PFSK-1 (cell line): ENCODE data around the gene GTPBP3.
A peak's percentile ranks its signal among the peaks of the same experiment; 100 is the strongest.

Experiments used
- FOXP2 ChIP-seq: optimal IDR thresholded peaks from 2 replicates; pipeline ENCODE3; 2011; ENCODE audit warnings: borderline replicate concordance, control low read depth, inconsistent platforms; ENCODE audit not compliant: insufficient read depth; ENCODE audit errors: extremely low read length, extremely low read depth
- POLR2AphosphoS5 ChIP-seq: IDR thresholded peaks from 2 replicates; pipeline ENCODE4 v1.6.1; 2012; ENCODE audit warnings: low read depth, mild to moderate bottlenecking, control low read depth, low read length, moderate library complexity
- REST ChIP-seq, 2 experiments: IDR thresholded peaks; 2 replicates each; pipeline versions ENCODE4 v1.6.1 to v1.8.0; 2011 to 2012; ENCODE audit warnings: low read depth in 2 of 2, low read length in 2 of 2, control low read depth in 1 of 2, inconsistent platforms in 1 of 2, mild to moderate bottlenecking in 1 of 2, moderate library complexity in 1 of 2; ENCODE audit not compliant: insufficient read depth in 1 of 2
- SIN3A ChIP-seq: IDR thresholded peaks from 2 replicates; pipeline ENCODE4 v1.6.1; 2012; ENCODE audit warnings: mild to moderate bottlenecking, low read length, moderate library complexity, borderline replicate concordance; ENCODE audit not compliant: insufficient read depth
- TAF1 ChIP-seq: IDR thresholded peaks from 2 replicates; pipeline ENCODE4 v1.6.1; 2012; ENCODE audit warnings: low read length, control low read depth, borderline replicate concordance; ENCODE audit not compliant: insufficient read depth

GTPBP3 gene

GRCh38 chr19:17347877-17348276 is 10.5 kb downstream of the GTPBP3 start:
- no peak for TF ChIP-seq FOXP2
- no peak for TF ChIP-seq POLR2AphosphoS5
- no peak for TF ChIP-seq SIN3A
- TF ChIP-seq TAF1: no peak
- no peak for TF ChIP-seq REST (IDR thresholded peaks at IDR 0.05; ENCODE audit: insufficient read depth in 1 of 2, low read depth in 2 of 2, low read length in 2 of 2)

- TF ChIP-seq REST (IDR thresholded peaks at IDR 0.05; ENCODE audit: insufficient read depth in 1 of 2, low read depth in 2 of 2, low read length in 2 of 2) (no peak; a peak in 1 of 4 replicates), FOXP2 (peak; percentile 52), POLR2AphosphoS5 (0 out of 2 replicates have a peak, but pooled peaks have one; percentile 39)
Observed at GRCh38 chr19:17348700-17349099, 11.3 kb downstream of the GTPBP3 start.

GRCh38 chr19:17351815-17352435 is 14.6 kb downstream of the GTPBP3 start:
- peak; percentile 45 for TF ChIP-seq FOXP2
- TF ChIP-seq TAF1: no peak

- TF ChIP-seq SIN3A (no peak), POLR2AphosphoS5 (no peak), TAF1 (no peak), FOXP2 (no peak), REST (IDR thresholded peaks at IDR 0.05; ENCODE audit: insufficient read depth in 1 of 2, low read depth in 2 of 2, low read length in 2 of 2) (peak in 1 of 2 experiments; percentile 57; a peak in 1 of 4 replicates)
Observed at GRCh38 chr19:17352608-17353280, 15.4 kb downstream of the GTPBP3 start.

GRCh38 chr19:17353386-17353785 is 16.0 kb downstream of the GTPBP3 start:
- no peak for TF ChIP-seq TAF1
- TF ChIP-seq SIN3A: no peak
- TF ChIP-seq REST (IDR thresholded peaks at IDR 0.05; ENCODE audit: insufficient read depth in 1 of 2, low read depth in 2 of 2, low read length in 2 of 2): no peak
- no peak for TF ChIP-seq FOXP2
- TF ChIP-seq POLR2AphosphoS5: no peak
